IMR-90 (cell line): Measurements from ENCODE around the gene RAB1A. TPM values are rescaled to one million over a fixed set of nuclear protein-coding genes. Genes with fewer than 3 reads are reported as not detected.
A peak's percentile ranks its signal among the peaks of the same experiment; 100 is the strongest.

Experiments
- ATAC-seq: fragments of 200-7000 bp; cut with Tn5 transposase; 2 replicates; pipeline ENCODE4 v1.9.1; 2020; ENCODE audit warnings: low read depth, mild to moderate bottlenecking, moderate library complexity
- BruUV-seq: library from RNA; stranded (reverse); fragments of 400-500 nt; replicated peaks from 2 replicates; lab custom pipeline; 2021; lab: Mats Ljungman, UMichigan
- CTCF ChIA-PET: fragments of 300-600 bp; formaldehyde crosslinking; extraction: SDS; loops from one replicate; lab custom pipeline; 2021; ENCODE audit warnings: antibody characterized with exemption; lab: Yijun Ruan, JAX
- POLR2A ChIA-PET: fragments of 300-600 bp; sonication (Branson Sonifier 250); formaldehyde crosslinking; loops from one replicate; lab custom pipeline; 2022; ENCODE audit warnings: antibody characterized with exemption; ENCODE audit not compliant: unreplicated experiment; lab: Charles Lee
- DNase-seq: peaks from one replicate; pipeline ENCODE4 v3.0.0; 2013
- H2AFZ ChIP-seq: replicated peaks from 2 replicates; pipeline ENCODE3; 2013; ENCODE audit warnings: low read length, mild to moderate bottlenecking; ENCODE audit not compliant: poor library complexity
- H2AK5ac ChIP-seq: 2 replicates; pipeline ENCODE4 v1.6.1; 2013; ENCODE audit warnings: low read depth, low read length, inconsistent platforms
- H2AK9ac ChIP-seq: replicated peaks from 2 replicates; pipeline ENCODE3; 2013; ENCODE audit warnings: mild to moderate bottlenecking, low read depth, low read length, moderate library complexity; ENCODE audit not compliant: poor library complexity
- H2BK120ac ChIP-seq: 2 replicates; pipeline ENCODE4 v1.6.1; 2013; ENCODE audit warnings: low read depth, low read length, inconsistent platforms
- H2BK15ac ChIP-seq: 3 replicates; pipeline ENCODE4 v1.6.1; 2013; ENCODE audit warnings: low read depth, low read length, inconsistent platforms
- H2BK20ac ChIP-seq: 2 replicates; pipeline ENCODE4 v1.6.1; 2013; ENCODE audit warnings: low read depth, mild to moderate bottlenecking, inconsistent platforms, low read length, moderate library complexity
- H2BK5ac ChIP-seq: 2 replicates; pipeline ENCODE4 v1.6.1; 2013; ENCODE audit warnings: mild to moderate bottlenecking, low read depth, low read length, inconsistent platforms; ENCODE audit not compliant: poor library complexity, severe bottlenecking
- H3K14ac ChIP-seq: replicated peaks from 2 replicates; pipeline ENCODE4 v1.6.1; 2013; ENCODE audit warnings: low read depth, low read length, inconsistent platforms
- H3K18ac ChIP-seq: 2 replicates; pipeline ENCODE4 v1.6.1; 2013; ENCODE audit warnings: low read depth, low read length, control low read depth
- H3K23ac ChIP-seq: 2 replicates; pipeline ENCODE4 v1.6.1; 2013; ENCODE audit warnings: low read depth, low read length, inconsistent platforms
- H3K27ac ChIP-seq: 2 replicates; pipeline ENCODE4 v1.5.1; 2013; ENCODE audit warnings: mild to moderate bottlenecking, control low read depth, low read length; ENCODE audit not compliant: insufficient read depth
- H3K27me3 ChIP-seq: 2 replicates; pipeline ENCODE4 v1.6.1; 2013; ENCODE audit warnings: low read length; ENCODE audit not compliant: control insufficient read depth, insufficient read depth
- H3K36me3 ChIP-seq: 2 replicates; pipeline ENCODE4 v1.6.1; 2013; ENCODE audit warnings: low read length, mixed read lengths; ENCODE audit not compliant: control insufficient read depth, insufficient read depth
- H3K4ac ChIP-seq: 2 replicates; pipeline ENCODE4 v1.6.1; 2013; ENCODE audit warnings: low read depth, low read length, inconsistent platforms
- H3K4me1 ChIP-seq: 2 replicates; pipeline ENCODE4 v1.6.1; 2013; ENCODE audit warnings: low read length, mixed read lengths; ENCODE audit not compliant: control insufficient read depth, insufficient read depth
- H3K4me2 ChIP-seq: 2 replicates; pipeline ENCODE4 v1.6.1; 2013; ENCODE audit warnings: low read depth, mild to moderate bottlenecking, control low read depth, low read length, moderate library complexity
- H3K4me3 ChIP-seq: 2 replicates; pipeline ENCODE4 v1.5.1; 2013; ENCODE audit warnings: low read depth, mild to moderate bottlenecking, control low read depth, low read length, moderate library complexity; ENCODE audit not compliant: insufficient read depth
- H3K56ac ChIP-seq: 2 replicates; pipeline ENCODE4 v1.6.1; 2013; ENCODE audit warnings: low read length, inconsistent platforms; ENCODE audit not compliant: insufficient read depth; ENCODE audit errors: extremely low read depth
- H3K79me1 ChIP-seq, 2 experiments: 2 replicates each; pipeline ENCODE4 v1.6.1; 2013; ENCODE audit warnings: low read length in 2 of 2, inconsistent platforms in 1 of 2, low read depth in 1 of 2
- H3K9ac ChIP-seq: 2 replicates; pipeline ENCODE4 v1.6.1; 2013; ENCODE audit warnings: low read depth, low read length, control low read depth
- H3K9me1 ChIP-seq: 2 replicates; pipeline ENCODE4 v1.6.1; 2013; ENCODE audit warnings: low read length, inconsistent platforms; ENCODE audit not compliant: insufficient read depth
- H3K9me3 ChIP-seq: 2 replicates; pipeline ENCODE4 v1.6.1; 2013; ENCODE audit warnings: low read length; ENCODE audit not compliant: control insufficient read depth, insufficient read depth
- H4K20me1 ChIP-seq: 2 replicates; pipeline ENCODE4 v1.6.1; 2013; ENCODE audit warnings: low read length, inconsistent platforms; ENCODE audit not compliant: insufficient read depth
- H4K5ac ChIP-seq: 2 replicates; pipeline ENCODE4 v1.6.1; 2013; ENCODE audit warnings: mild to moderate bottlenecking, low read depth, low read length, control low read depth
- H4K8ac ChIP-seq, 2 experiments: 2 replicates each; pipeline ENCODE4 v1.6.1; 2013; ENCODE audit warnings: low read depth in 2 of 2, low read length in 2 of 2, control low read depth in 1 of 2, inconsistent platforms in 1 of 2
- H4K91ac ChIP-seq: 2 replicates; pipeline ENCODE4 v1.6.1; 2013; ENCODE audit warnings: low read depth, low read length, inconsistent platforms; ENCODE audit not compliant: insufficient read depth
- CTCF ChIP-seq: conservative IDR thresholded peaks from 2 replicates; pipeline ENCODE4 v1.5.1; 2012; ENCODE audit warnings: mild to moderate bottlenecking, low read depth, low read length, improper control_type of control experiment
- POLR2A ChIP-seq: IDR thresholded peaks from 2 replicates; pipeline ENCODE4 v1.6.1; 2012; ENCODE audit warnings: mild to moderate bottlenecking, low read depth, low read length
- RAD21 ChIP-seq: IDR thresholded peaks from 2 replicates; pipeline ENCODE4 v1.6.1; 2012; ENCODE audit warnings: low read length, improper control_type of control experiment
- WGBS, 2 experiments: methylation state at CpG; one replicate each; pipeline versions ENCODE4 v1.1.5 to v1.1.7; 2013; ENCODE audit warnings: missing lambda C conversion rate in 2 of 2; ENCODE audit not compliant: insufficient read length in 1 of 2; ENCODE audit errors: extremely low coverage in 2 of 2; 5-methylcytosine and 5-hydroxymethylcytosine counted together
- dilution Hi-C: fragments of 300-500 bp; cut with HindIII; formaldehyde crosslinking; loops from one replicate; pipeline ENCODE4 v1.14.3; 2018; ENCODE audit warnings: low sequenced_read_pairs; ENCODE audit not compliant: unreplicated experiment
- in situ Hi-C: fragments of 300-500 bp; cut with MboI; formaldehyde crosslinking; loops from 3 replicates; pipeline ENCODE4 v1.14.3; 2019; ENCODE audit warnings: low sequenced_read_pairs, inconsistent platforms, mixed read lengths
- intact Hi-C: fragments of 100-400 bp; cut with micrococcal nuclease; formaldehyde crosslinking; loops from 2 replicates; pipeline ENCODE4 v1.10.0; 2022
- polyA plus RNA-seq, 3 experiments: library from polyadenylated mRNA; depleted of rRNA; stranded (reverse); fragments of >200 nt; gene quantifications; 2 replicates each; pipeline ENCODE4 v1.2.3, GENCODE V29; 2012; ENCODE audit warnings: low replicate concordance in 1 of 3
- total RNA-seq: library from RNA; depleted of rRNA; stranded (reverse); fragments of >200 nt; gene quantifications from 2 replicates; pipeline ENCODE4 v1.2.3, GENCODE V29; 2012

Gene RAB1A
- total and polyA plus RNA-seq, 2 of the 4 experiments (the other 2 are of a cell fraction): 114 to 169 TPM

GRCh38 chr2:65071499-65072180, 58.3 kb downstream of the RAB1A start:
- Histone ChIP-seq H3K4me3 (no peak overlapping the region), H2AFZ (no peak overlapping the region), H2BK120ac (no peak overlapping the region), H3K4ac (no peak overlapping the region), H2BK5ac (no peak overlapping the region), H2AK5ac (0 out of 2 replicates have a peak overlapping the region, but pooled peaks have one; percentile 27), H3K36me3 (peaks cover 42% of the 10 kb centered on the region), H3K79me1 (peaks cover 26 to 84% of the 10 kb centered on the region in 2 experiments), H3K27me3 (no peaks in the 10 kb centered on the region), H3K4me2 (no peak overlapping the region), H3K9ac (no peak overlapping the region; the same call in 1 of the 2 replicates), H2BK15ac (no peak overlapping the region), H3K18ac (no peak overlapping the region), H3K56ac (no peak overlapping the region), H3K23ac (no peak overlapping the region), H2AK9ac (no peak overlapping the region), H3K9me1 (peaks cover 38% of the 10 kb centered on the region), H3K27ac (no peak overlapping the region; the same call in 1 of the 2 replicates), H3K14ac (no peak overlapping the region), H4K8ac (no peak overlapping the region), H4K91ac (no peak overlapping the region), H4K5ac (no peak overlapping the region), H3K9me3 (no peaks in the 10 kb centered on the region), H4K20me1 (peaks cover 36% of the 10 kb centered on the region), H2BK20ac (no peak overlapping the region), H3K4me1 (peaks cover 32% of the 10 kb centered on the region)
- in situ Hi-C loops (loop anchor here (25.0 kb wide), 1 partner anchor 491 kb away; no protein-coding TSS in a partner anchor), dilution Hi-C loops (no loop called here), intact Hi-C loops (no loop called here)
- WGBS, 2 experiments: 81% methylated on average over 4 of the region's 14 CpGs; no CpG with 5 or more reads in 1 of the 2 experiments
- DNase-seq (no peak), ATAC-seq (no peak)
- TF ChIP-seq RAD21 (peak; percentile 14; the same call in 1 of the 2 replicates), POLR2A (no peak), CTCF (peak; percentile 19; the same call in 1 of the 2 replicates)
- ChIA-PET CTCF (interaction anchor here (1.8 kb wide), 1 partner anchor 115 kb away, joined by 6 read pairs; no protein-coding TSS in a partner anchor), POLR2A (no interaction called here)
- no TSS peak for BruUV-seq
